Measurements from ENCODE around the gene NELFCD. TPM values are rescaled to one million over a fixed set of nuclear protein-coding genes. Genes with fewer than 3 reads are reported as not detected.

The NELFCD gene
- total RNA-seq, 1 donor from 2014 or later: 29.0 TPM

- intact Hi-C loops (cut with DNase I): no loop called here
- ATAC-seq (ENCODE audit: poor library complexity) (no peak), DNase-seq (no peak)
Observed at GRCh38 chr20:59015812-59016711, 35.0 kb downstream of the NELFCD start.

- ATAC-seq (ENCODE audit: poor library complexity): peak; percentile 61
- intact Hi-C loops (cut with DNase I): no loop called here
- DNase-seq: no peak
Observed at GRCh38 chr20:59016795-59017492, 35.9 kb downstream of the NELFCD start.

GRCh38 chr20:59017493-59018231, 36.6 kb downstream of the NELFCD start:
- DNase-seq (no peak), ATAC-seq (ENCODE audit: poor library complexity) (peak; percentile 8)
- intact Hi-C loops (cut with DNase I): no loop called here

- intact Hi-C loops (cut with DNase I): no loop called here
- ATAC-seq (ENCODE audit: poor library complexity) (no peak), DNase-seq (no peak)
Observed at GRCh38 chr20:59018817-59019216, 37.8 kb downstream of the NELFCD start.

- no peak for ATAC-seq (ENCODE audit: poor library complexity)
- no peak for DNase-seq
- intact Hi-C loops (cut with DNase I): no loop called here
Observed at GRCh38 chr20:59019217-59019616, 38.2 kb downstream of the NELFCD start, which contains the start of gene TUBB1. TSS of gene TUBB1 (plus strand) at chr20:59019429. CDS start at chr20:59019523, 94 bp downstream.

- intact Hi-C loops (cut with DNase I): no loop called here
- ATAC-seq (ENCODE audit: poor library complexity) (no peak), DNase-seq (no peak)
Observed at GRCh38 chr20:59020938-59021551, 40.0 kb downstream of the NELFCD start.

- no peak for DNase-seq
- intact Hi-C loops (cut with DNase I): no loop called here
- no peak for ATAC-seq (ENCODE audit: poor library complexity)
Observed at GRCh38 chr20:59022754-59023153, 41.7 kb downstream of the NELFCD start.

GRCh38 chr20:59023616-59024015, 42.6 kb downstream of the NELFCD start:
- ATAC-seq (ENCODE audit: poor library complexity): no peak
- DNase-seq: no peak
- intact Hi-C loops (cut with DNase I): no loop called here

- ATAC-seq (ENCODE audit: poor library complexity) (peak; percentile 14), DNase-seq (no peak)
- intact Hi-C loops (cut with DNase I): no loop called here
Observed at GRCh38 chr20:59024111-59024530, 43.1 kb downstream of the NELFCD start.

- peak; percentile 42 for ATAC-seq (ENCODE audit: poor library complexity)
Observed at GRCh38 chr20:59025086-59025485, 44.0 kb downstream of the NELFCD start.

GRCh38 chr20:59025511-59025910, 44.5 kb downstream of the NELFCD start:
- ATAC-seq (ENCODE audit: poor library complexity) (no peak), DNase-seq (no peak)
- intact Hi-C loops (cut with DNase I): no loop called here

More at GRCh38 chr20:59025086-59025485, 44.0 kb downstream of the NELFCD start:
- DNase-seq: no peak
- intact Hi-C loops (cut with DNase I): no loop called here

GRCh38 chr20:59026904-59027740, 46.1 kb downstream of the NELFCD start:
- ATAC-seq (ENCODE audit: poor library complexity) (no peak), DNase-seq (no peak)
- intact Hi-C loops (cut with DNase I): no loop called here

- DNase-seq (no peak), ATAC-seq (ENCODE audit: poor library complexity) (no peak)
- intact Hi-C loops (cut with DNase I): no loop called here
Observed at GRCh38 chr20:59027741-59028320, 46.8 kb downstream of the NELFCD start.

- intact Hi-C loops (cut with DNase I): no loop called here
- no peak for ATAC-seq (ENCODE audit: poor library complexity)
- DNase-seq: no peak
Observed at GRCh38 chr20:59028812-59029211, 47.8 kb downstream of the NELFCD start.

- ATAC-seq (ENCODE audit: poor library complexity): no peak
- intact Hi-C loops (cut with DNase I): no loop called here
- DNase-seq: no peak
Observed at GRCh38 chr20:59030911-59031563, 50.0 kb downstream of the NELFCD start.

GRCh38 chr20:59031564-59032022, 50.5 kb downstream of the NELFCD start:
- ATAC-seq (ENCODE audit: poor library complexity) (no peak), DNase-seq (no peak)

More at GRCh38 chr20:59031564-59032022, 50.5 kb downstream of the NELFCD start:
- intact Hi-C loops (cut with DNase I): no loop called here
